Stimulated activated CD8-positive, alpha-beta memory T cell treated with anti-CD3 and anti-CD28 coated beads, Interleukin-12 subunit alpha, Interleukin-12 subunit beta, amount 100 ng/mL, for 24 hours (primary cell): ENCODE measurements around the gene C1R.
"Not testable (repeated sequence)": the region's sequence is repeated elsewhere in the genome, so short reads cannot be mapped to it uniquely, and the experiment has no call there.

ENCODE experiments used
- DNase-seq: peaks from one replicate; pipeline ENCODE4 v3.0.0-alpha.2; 2020; ENCODE audit errors: extremely low read depth

C1R gene

DNA sequence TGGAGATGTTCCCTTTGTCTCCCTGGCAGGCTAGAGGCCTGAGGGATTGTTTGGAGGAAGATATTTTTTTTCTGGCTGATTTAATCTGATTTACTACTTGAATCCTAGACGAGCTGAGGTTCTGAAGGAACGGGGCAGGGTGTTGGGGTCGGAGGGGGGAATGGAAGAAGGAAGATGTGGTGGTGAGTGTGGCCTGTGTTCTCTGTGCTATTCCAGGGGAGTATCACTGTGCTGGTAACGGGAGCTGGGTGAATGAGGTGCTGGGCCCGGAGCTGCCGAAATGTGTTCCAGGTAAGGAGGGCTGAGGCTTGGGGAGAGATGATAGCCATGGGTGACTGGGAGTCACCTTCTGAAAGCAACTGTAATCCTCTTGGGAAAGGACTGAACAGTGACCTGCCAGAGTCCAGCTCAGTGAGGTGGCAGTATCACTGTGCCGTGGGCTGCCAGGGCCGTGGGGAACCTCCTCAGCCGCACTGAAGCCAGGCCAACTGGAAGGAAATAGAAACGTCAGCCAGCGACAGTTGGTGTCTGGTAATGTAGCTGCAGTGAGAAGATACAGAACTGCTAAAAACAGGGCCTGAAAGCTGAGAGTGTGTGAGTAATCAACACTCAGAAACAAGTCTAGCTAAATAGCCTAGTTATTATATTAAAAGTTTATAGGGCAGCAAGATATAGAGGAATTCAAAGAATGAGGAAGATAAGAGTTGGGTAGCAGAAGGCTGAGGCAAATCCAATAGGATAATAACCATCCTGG lies 23.8 kb downstream of the C1R start:
- no peak for DNase-seq

DNA sequence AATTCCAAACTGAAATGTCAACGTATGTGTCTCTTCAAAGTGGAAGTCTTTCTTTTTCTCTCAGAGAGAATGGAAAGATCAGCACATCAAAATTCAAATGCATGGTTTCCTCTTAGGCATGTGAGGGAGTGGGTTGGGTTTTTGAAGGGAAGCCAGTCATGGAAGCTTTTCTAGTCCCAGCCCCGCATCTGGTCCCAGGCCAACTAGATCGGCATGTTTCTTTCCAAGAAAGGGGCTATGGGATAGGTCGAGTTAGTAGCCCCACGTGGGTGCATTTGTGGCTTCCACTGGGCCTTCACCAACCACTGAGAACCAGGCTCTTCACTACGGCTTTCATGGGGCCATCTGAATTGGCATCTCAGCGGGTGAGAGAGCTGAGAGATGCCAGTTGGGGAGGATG lies 25.1 kb downstream of the C1R start:
- DNase-seq: no peak

DNA sequence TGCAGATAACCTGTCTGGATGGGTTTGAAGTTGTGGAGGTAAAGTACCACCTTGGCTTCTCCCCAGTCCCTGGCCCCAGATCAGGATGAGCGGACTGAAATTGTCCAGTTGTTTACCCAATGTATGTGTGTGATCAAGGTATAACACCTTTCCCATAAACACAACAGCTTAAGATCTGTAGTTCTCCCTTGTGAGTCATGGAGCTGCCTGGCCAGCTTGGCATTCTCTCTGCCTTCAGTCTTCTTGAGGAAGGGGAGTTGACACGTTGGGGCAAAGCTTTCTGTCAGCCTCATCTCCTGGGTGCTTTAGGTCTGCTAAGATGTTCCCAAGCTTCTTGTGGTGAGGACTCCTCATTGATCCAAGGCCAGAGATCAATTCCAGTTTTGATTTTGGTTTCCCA lies 25.6 kb downstream of the C1R start:
- no peak for DNase-seq

DNA sequence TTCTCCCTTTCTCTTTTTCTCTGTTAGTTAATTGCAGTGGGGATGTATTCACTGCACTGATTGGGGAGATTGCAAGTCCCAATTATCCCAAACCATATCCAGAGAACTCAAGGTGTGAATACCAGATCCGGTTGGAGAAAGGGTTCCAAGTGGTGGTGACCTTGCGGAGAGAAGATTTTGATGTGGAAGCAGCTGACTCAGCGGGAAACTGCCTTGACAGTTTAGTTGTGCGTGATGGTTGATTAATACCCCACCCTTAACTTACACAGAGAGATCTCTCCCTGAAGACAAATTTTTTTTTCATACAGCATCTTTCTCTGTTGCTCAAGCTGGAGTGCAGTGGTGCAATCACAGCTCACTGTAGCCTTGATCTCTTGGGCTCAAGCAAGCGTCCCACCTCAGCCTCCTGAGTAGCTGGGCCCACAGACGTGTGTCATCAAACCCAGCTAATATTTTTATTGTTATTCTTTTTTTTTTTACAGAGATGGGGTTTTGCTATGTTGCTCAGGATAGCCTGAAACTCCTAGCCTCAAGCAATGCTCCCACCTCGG lies 27.1 kb downstream of the C1R start:
- DNase-seq: no peak

DNA sequence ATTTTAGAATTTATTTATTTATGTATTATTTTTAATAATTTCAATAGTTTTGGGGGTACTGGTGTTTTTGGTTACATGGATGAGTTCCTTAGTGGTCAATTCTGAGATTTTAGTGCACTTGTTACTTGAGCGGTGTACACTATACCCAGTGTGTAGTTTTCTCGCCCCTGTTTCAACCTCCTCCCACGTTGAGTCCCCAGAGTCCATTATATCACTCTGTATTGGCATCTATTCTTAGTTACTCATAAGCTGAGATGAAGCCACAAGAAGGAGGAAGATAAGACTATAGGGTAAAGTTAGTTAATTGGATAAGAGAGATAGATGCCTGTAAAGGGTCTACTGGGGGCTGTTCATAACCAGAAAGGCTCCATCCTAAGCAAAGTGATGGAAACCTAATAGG lies 27.7 kb downstream of the C1R start:
- no peak for DNase-seq

DNA sequence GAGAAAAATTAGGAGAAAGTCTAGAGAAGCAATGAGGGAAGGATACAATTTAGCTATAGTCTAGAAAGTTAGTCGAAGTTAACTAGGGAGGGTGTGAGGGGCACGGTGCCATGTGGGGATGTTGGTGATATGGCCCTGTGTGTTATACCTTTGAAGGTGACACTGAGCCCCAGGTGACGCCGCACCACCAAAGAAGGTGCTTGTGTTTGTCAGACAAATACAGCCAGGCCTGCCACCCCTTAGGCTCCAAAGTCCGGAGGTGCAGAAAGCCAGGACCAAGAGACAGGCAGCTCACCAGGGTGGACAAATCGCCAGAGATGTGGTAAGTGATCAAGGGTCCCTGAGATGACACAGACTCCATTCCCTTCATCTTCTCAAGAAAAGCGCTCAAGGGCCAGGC lies 30.6 kb downstream of the C1R start:
- DNase-seq: no peak

DNA sequence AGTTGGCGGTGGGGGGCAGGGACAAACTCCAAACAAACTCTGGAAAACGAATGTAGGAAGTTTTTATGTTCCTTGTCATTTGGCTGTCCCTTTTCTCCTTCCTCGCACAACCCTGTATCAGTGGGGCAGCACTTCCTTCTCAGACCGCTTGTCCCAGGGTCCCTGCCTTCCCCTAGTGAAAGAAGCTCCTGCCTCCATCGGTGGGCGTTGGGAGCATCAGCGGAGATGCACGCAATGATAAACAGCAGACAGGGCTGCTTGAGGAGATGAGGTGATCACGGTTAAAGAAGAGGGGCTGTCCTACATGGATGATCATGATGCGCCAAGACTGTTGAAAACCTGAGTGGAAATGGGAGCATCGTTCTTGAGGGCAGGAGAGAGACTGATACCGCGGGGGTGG lies 31.1 kb downstream of the C1R start:
- no peak for DNase-seq

DNA sequence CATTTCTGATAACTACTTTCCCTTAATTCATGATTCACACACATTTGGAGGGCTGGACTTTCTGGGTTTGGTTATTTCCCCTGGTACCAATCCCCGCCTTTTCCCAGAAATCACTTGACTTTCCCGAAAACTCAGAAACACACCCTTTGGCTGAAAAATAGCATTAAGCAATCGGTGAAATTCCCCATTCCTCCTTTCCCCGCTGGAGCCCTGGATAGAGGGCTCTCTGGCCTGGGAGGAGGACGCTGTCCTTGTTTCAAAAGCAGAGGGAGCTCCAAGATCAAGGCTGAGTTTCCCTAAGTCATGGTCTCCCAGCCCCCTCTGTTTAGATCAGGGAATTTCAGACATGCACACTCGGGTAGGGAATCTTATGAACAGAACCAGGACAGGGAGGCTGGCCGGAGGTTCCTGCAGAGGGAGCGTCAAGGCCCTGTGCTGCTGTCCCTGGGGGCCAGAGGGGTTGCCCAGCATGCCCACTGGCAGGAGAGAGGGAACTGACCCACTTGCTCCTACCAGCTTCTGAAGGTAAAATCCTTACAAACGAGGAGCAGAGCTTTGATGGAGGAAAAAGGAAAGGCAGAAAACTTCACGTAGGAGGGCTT lies 31.8 kb downstream of the C1R start, which contains the start of gene C1S:
TSS of gene C1S (plus strand) at position 366 of the 602 bp plus-strand sequence. CDS start 1,195 bp downstream, outside the sequence.
- no peak for DNase-seq

DNA sequence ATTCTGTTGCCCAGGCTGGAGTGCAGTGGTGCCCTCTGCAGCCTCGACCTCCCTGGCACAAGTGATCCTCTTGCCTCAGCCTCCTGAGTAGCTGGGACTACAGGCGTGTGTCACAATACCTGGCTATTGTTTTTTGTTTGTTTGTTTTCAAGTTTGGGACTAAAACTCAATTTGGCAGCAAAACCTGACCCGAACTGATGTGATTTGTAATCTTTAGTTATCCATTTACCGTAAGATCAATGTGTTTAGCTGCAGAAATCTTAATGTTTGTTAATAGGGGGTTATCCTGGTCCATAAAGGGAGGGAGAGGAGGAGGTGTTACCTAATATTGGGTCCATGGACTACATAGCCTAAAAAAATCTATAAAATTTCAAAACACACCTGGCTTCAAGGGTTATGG lies 32.5 kb downstream of the C1R start:
- DNase-seq: no peak

DNA sequence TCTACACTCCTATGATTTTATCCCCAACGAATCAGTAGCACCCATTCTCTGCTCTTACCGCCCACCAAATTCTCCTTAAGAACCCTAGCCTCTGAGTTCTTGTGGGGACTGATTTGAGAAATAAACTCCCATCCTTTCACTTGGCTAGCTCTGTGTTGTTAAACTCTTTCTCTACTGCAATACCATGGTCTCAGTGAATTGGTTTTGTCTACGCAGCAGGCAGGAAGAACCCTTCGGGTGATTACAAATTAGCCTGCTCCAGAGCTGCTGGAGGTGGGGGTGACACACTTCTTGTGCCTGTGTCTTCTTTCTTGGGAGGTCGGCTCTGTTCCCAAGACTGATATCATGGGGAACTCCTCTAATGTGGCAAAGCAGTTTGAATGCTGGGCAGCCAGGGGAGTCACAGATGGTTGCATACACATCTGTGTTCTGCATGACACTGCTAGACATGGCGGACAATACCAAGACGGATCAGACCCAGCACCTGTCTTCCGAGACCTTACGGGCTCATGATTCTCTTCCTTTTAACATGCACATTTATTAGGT lies 33.3 kb downstream of the C1R start:
- DNase-seq: no peak

DNA sequence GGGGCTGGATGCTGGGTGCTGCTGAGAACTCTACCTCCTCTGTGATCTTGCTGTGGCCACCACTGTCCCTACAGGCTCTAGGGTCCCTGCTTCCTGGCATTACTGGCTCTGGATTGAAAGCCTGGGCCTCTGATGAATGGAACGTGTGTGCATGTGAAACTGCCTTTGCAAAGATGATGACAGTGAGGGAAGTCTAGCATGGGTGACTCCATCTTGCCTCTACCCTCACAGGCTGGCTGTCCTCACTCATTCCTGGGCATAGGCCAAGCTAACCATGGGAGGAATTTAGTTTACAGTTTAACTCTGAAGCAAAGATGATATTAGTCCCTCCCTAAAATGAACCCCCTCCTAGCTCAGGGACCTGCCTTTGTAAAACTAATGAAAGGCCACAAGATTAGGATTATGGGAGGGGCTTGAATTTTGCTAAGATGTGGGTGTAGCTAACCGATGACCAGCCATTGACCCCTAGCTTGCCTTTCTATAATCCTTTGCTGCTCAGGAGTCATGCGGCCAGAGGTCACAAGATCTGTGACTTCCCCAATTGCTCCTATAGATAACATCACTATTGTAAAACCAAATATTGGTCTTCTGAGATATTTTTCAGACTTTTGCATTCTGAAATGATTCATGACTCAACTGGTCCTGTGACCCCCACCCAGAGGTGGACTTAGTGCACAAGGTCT lies 33.9 kb downstream of the C1R start:
- no peak for DNase-seq

DNA sequence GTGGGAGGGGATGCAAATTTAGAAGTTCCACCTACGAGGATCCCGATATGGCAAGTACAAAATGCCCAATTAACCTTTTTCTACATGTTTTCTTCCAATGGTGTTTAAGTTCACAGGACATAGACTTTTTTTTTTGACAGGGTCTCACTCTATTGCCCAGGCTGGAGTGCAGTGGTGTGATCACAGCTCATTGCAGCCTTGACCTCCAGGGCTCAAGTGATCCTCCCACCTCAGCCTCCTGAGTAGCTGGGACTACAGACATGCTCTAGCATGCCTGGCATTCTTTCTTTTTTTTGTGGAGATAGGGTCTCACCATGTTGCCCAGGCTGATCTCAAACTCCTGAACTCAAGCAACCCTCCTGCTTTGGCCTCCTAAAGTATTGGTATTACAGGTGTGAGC lies 36.5 kb downstream of the C1R start:
- not testable (repeated sequence) for DNase-seq

DNA sequence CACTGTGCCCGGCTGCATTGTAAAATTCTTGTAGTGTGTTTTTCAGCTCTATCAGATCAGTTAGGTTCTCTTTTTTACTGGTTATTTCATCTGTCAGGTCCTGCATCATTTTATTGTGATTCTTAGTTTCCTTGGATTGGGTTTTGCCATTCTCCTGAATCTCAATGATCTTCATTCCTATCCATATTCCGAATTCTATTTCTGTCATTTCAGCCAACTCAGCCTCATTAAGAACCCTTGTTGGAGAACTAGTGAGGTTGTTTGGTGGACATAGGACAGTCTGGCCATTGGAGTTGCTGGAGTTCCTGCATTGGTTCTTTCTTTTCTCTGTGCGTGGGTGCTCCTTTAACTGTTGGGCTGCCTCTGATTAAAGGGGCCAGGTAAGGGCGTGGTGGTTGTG lies 37.3 kb downstream of the C1R start:
- DNase-seq: no peak

DNA sequence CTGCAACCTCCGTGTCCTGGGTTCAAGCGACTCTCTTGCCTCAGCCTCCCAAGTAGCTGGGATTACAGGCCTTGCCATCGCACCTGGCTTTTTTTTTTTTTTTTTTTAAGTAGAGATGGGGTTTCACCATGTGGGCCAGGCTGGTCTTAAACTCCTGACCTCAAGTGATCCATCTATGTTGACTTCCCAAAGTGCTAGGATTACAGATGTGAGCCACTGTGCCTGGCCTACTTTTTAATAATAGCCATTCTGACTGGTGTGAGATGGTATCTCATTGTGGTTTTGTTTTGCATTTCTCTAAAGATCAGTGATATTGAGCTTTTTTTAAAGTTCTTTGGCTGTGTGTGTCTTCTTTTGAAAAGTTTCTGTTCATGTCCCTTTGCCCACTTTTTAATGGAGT lies 42.3 kb downstream of the C1R start:
- DNase-seq: not testable (repeated sequence)

DNA sequence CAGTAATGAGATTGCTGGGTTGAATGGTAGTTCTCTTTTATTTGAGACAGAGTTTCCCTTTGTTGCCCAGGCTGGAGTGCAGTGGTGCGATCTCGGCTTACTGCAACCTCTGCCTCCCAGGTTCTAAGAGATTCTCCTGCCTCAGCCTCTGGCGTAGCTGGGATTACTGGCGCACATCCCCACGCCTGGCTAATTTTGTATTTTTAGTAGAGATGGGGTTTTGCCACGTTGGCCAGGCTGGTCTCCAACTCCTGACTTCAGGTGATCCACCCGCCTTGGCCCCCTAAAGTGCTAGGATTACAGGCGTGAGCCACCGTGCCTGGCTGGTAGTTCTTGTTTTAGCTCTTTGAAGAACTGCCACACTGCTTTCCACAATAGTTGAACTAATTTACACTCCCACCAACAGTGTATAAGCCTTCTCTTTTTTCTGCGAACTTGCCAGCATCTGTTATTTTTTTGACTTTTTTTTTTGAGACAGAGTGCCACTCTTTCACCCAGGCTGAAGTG lies 42.7 kb downstream of the C1R start:
- DNase-seq: not testable (repeated sequence)

DNA sequence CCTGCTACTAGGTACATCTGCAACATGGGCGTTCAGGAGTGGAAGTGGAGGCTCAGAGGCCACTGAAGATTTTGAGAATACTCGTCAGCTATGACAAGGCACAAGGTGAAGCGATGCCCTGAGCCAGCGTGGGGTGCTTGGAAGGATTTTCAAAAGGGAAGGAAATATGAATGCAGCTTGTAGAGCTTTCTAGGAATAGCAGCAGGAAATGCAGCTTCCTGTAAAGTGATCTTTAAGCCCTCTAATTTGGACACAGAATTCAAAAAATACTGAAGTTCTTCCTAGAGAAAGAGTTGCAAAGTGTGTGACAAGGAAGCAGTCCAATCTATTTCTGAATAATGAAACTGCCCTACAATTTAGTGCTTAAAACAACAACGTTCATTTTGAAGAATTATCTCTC lies 44.9 kb downstream of the C1R start:
- DNase-seq: no peak

DNA sequence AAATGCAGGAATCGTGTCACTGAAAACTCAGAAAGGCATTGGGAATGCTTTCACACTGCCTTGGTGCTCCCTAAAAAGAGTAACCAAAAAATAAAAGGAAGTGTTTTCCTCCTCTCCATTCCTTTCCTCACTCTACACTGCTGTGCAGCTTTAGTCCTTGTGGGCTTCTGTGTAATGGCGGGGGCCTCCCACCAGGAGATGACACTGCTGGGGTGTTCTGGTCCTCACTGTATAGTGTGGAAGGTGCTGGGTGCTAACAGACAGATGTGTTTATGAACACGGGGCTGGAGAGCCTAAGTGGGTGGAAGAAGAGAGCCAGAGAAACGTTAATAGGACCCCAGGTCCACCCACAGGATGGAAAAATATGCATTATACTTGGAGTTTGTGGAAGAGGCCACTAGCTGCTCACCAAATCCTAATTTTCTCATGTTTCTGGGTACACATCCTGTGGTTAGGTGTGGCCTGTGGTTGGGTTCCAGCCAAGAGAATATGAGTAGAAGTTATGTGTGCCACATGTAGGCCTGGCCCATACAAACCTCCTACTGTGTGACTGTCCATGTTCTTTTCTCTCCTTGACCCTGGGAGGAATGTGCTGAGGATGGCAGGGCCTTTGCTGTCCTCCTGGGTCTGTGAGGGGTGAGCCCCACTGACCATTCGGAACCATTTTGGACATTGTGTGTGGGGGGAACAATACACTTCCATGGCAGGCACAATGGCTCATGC lies 45.7 kb downstream of the C1R start:
- no peak for DNase-seq

DNA sequence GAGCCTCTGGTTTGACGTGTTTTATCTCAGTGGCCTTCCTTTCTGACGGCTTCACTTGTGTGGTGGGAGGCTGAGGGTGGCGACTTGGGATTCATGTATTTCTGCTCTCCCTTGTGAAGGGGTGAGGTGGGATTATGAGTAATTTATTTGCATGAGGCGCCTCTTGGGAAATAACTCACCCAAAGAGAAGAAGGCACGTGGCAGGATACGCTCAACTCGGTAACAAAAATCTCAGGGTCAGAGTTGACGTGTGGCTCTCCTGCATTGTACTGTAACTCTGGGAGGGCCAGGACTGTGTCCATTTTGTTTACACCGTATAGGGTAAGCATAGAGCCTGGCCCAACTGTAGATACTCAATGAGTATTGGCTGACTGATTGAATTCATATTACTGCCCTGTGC lies 46.3 kb downstream of the C1R start:
- no peak for DNase-seq

DNA sequence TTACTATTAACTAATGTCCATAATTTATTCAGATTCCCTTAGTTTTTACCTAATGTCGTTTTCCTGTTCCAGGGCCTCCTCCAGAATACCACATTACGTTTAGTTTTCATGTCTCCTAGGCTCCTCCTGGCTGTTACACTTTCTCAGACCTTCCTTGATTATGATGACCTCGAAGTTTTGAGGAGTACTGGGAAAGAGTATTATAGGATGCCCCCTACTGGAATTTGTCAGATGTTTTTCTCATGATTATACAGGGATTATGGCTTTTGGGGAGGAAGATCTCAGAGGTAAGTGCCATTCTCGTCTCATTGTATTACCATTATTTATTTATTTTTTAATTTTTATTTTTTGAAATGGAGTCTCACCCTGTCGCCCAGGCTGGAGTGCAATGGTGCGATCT lies 49.4 kb downstream of the C1R start:
- DNase-seq: no peak

DNA sequence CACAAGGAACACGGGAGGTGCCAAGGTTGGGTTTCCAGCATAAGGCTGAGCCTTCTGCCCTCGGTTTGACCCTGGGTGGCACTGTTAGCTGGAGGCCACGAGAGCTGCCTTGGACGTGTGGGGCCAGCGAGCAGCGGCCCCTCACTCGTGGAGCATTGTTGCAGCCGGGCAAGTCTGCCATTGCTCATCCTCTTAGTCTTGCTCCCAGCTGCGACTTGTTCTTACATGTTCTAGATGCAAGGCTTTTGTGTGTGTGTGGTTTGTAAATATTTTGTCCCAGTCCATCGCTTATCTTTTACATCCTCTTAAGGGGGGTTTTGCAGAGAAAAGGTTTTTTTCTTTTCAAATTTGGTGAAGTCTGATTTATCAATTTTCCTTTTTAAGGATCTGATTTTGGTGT lies 52.8 kb downstream of the C1R start:
- DNase-seq: no peak

DNA sequence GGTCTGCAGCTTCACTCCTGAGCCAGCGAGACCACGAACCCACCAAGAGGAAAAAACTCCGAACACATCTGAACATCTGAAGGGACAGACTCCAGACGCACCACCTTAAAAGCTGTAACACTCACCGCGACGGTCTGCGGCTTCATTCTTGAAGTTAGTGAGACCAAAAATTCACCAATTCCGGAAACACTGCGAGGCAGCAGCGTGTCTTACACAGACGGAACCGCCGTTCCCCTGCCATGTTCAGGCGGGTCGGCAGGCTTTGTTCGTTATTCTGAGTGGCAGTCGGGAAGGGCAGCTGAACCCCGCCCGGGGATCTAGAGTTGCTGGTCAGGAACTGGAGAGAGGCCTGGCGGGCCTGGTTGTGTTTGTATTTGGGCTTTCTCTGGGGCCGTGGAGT lies 53.7 kb downstream of the C1R start:
- DNase-seq: no peak

DNA sequence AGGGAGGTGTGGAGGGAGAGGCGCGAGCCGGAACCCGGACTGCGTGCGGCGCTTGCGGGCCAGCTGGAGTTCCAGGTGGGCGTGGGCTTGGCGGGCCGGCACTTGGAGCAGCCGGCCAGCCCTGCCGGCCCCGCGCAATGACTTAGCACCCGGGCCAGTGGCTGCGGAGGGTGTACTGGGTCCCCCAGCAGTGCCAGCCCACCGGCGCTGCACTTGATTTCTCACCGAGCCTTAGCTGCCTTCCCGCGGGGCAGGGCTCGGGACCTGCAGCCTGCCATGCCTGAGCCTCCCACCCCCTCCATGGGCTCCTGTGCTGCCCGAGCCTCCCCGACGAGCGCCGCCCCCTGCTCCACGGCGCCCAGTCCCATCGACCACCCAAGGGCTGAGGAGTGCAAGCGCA lies 54.8 kb downstream of the C1R start:
- not testable (repeated sequence) for DNase-seq
